ENCODE measurements around the gene KCNJ5.

KCNJ5 gene

DNA sequence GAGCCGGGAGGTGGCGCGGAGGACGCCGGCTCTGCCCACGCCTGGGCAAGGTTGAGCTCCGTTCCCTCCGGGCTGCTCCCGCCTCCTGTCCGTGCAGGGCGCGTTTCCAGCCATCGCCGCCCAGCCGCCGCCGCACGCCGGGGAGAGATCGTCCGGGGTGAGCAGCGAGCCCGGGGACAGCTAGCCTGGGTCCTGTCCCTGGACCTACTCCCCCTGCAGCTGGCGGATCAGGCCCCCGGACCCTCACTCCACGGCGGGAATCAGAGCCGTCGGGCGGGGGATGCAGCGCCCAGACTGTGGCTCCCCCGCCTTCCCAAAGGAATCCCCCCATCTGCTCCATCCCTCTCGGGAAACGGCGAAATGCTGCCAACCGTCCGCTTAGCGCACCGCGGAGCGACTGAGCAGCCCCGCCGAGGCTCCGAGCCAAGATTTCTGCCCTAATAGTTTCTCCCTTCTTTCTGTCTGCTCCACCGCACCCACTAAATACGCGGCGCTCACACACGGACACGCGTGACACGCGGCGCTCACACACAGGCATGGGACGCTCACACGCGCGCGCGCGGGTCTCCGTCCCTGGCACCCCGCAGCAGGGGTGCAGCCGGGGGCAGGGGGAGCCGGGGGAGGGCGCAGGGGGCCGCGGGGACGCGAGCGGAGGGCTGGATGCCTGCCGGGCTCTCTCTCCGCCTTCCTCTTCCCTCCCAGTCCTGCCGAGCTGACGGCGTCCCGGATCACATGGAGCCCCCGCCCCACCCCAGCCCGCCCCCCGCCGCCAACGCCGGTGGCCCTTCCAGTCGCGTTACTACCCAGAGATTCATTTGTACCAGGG, at the start of gene KCNJ5:
TSS of gene KCNJ5 (plus strand) at position 814 of the 826 bp plus-strand sequence. CDS start 19,918 bp downstream, outside the sequence.
- no peak for DNase-seq (ENCODE audit: extremely low read depth, insufficient read length)
- TF ChIP-seq, protein P1, sequence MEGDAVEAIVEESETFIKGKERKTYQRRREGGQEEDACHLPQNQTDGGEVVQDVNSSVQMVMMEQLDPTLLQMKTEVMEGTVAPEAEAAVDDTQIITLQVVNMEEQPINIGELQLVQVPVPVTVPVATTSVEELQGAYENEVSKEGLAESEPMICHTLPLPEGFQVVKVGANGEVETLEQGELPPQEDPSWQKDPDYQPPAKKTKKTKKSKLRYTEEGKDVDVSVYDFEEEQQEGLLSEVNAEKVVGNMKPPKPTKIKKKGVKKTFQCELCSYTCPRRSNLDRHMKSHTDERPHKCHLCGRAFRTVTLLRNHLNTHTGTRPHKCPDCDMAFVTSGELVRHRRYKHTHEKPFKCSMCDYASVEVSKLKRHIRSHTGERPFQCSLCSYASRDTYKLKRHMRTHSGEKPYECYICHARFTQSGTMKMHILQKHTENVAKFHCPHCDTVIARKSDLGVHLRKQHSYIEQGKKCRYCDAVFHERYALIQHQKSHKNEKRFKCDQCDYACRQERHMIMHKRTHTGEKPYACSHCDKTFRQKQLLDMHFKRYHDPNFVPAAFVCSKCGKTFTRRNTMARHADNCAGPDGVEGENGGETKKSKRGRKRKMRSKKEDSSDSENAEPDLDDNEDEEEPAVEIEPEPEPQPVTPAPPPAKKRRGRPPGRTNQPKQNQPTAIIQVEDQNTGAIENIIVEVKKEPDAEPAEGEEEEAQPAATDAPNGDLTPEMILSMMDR (IDR thresholded peaks at IDR 0.05; ENCODE audit: insufficient read depth, low read length, poor library complexity, severe bottlenecking): no peak
- peaks cover 1% of the 10 kb centered on the region; the same call in 1 of the 2 replicates for H3K27me3 ChIP-seq (replicated peaks; ENCODE audit: control insufficient read depth, insufficient read depth, low read length)

GRCh38 chr11:128841461-128842072, 49.6 kb upstream of the KCNJ5 start:
- Histone ChIP-seq H3K36me3 (ENCODE audit: control insufficient read depth, insufficient read depth, low read length) (no peaks in the 10 kb centered on the region), H3K27me3 (replicated peaks; ENCODE audit: control insufficient read depth, insufficient read depth, low read length) (no peaks in the 10 kb centered on the region)
- TF ChIP-seq, protein P1 (IDR thresholded peaks at IDR 0.05; ENCODE audit: insufficient read depth, low read length, poor library complexity, severe bottlenecking): no peak

More for the DNA sequence above, at the start of gene KCNJ5:
- H3K4me3 ChIP-seq (replicated peaks; ENCODE audit: low read depth, low read length): no peak within 1 kb of the TSS
- no peaks in the 10 kb centered on the region for H3K36me3 ChIP-seq (ENCODE audit: control insufficient read depth, insufficient read depth, low read length)

GRCh38 chr11:128843198-128843785, 47.9 kb upstream of the KCNJ5 start:
- Histone ChIP-seq H3K36me3 (ENCODE audit: control insufficient read depth, insufficient read depth, low read length) (no peaks in the 10 kb centered on the region), H3K27me3 (replicated peaks; ENCODE audit: control insufficient read depth, insufficient read depth, low read length) (no peaks in the 10 kb centered on the region), H3K4me3 (replicated peaks; ENCODE audit: low read depth, low read length) (no peak overlapping the region)
- TF ChIP-seq, protein P1 (IDR thresholded peaks at IDR 0.05; ENCODE audit: insufficient read depth, low read length, poor library complexity, severe bottlenecking): no peak
- DNase-seq (ENCODE audit: extremely low read depth, insufficient read length): no peak

More at GRCh38 chr11:128841461-128842072, 49.6 kb upstream of the KCNJ5 start:
- no peak overlapping the region for H3K4me3 ChIP-seq (replicated peaks; ENCODE audit: low read depth, low read length)
- DNase-seq (ENCODE audit: extremely low read depth, insufficient read length): peak; percentile 58

DNA sequence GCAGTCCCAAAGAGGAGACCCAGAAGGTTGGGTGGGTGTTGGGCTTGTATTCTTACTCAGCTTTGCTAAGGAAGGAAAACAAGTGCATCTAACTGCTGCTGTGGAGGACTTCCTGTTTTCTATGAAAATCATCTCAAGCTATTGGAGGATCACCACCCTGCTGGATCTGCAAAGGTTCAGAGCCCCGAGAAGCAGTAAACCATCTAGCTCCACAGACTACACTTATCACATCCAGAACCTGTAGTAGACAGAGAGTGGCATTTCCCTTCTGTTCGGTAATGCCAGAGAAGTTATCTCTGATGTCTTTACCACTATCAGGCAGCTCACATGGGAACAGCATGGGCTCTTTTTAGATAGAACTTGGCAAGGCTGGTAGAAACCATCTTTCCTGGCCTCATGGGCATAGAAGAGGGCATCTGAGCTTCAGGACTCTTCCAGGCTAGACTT, 45.8 kb upstream of the KCNJ5 start:
- Histone ChIP-seq H3K36me3 (ENCODE audit: control insufficient read depth, insufficient read depth, low read length) (no peaks in the 10 kb centered on the region), H3K4me3 (replicated peaks; ENCODE audit: low read depth, low read length) (no peak overlapping the region), H3K27me3 (replicated peaks; ENCODE audit: control insufficient read depth, insufficient read depth, low read length) (no peaks in the 10 kb centered on the region)
- TF ChIP-seq, protein P1 (IDR thresholded peaks at IDR 0.05; ENCODE audit: insufficient read depth, low read length, poor library complexity, severe bottlenecking): no peak
- DNase-seq (ENCODE audit: extremely low read depth, insufficient read length): no peak

GRCh38 chr11:128846985-128847384, 44.2 kb upstream of the KCNJ5 start:
- TF ChIP-seq, protein P1 (IDR thresholded peaks at IDR 0.05; ENCODE audit: insufficient read depth, low read length, poor library complexity, severe bottlenecking): no peak
- Histone ChIP-seq H3K36me3 (ENCODE audit: control insufficient read depth, insufficient read depth, low read length) (no peaks in the 10 kb centered on the region), H3K27me3 (replicated peaks; ENCODE audit: control insufficient read depth, insufficient read depth, low read length) (no peaks in the 10 kb centered on the region), H3K4me3 (replicated peaks; ENCODE audit: low read depth, low read length) (no peak overlapping the region)
- no peak for DNase-seq (ENCODE audit: extremely low read depth, insufficient read length)
